Measurements from ENCODE around the gene APMAP.

APMAP gene

DNA sequence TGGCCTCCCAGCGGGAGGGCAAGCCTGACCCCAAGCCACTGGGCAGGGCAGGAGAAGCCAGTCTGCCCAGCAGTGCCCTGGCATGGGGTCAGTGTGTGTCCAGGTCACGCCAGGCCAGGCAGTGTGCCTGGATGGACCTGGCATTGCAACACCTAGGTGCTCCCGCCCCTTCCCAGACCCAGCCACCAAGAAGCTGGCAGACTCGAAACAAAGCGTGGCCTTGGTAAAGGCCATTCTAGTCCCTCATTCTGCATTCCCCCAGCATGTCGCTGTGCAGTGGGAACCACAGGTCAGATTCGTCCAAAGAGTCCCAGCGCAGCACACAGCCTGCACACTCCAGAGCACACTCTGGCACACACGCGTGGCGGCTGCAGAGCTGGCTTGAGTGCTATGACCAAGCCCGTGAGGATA lies 19.3 kb upstream of the APMAP start:
- no peak for ATAC-seq (ENCODE audit: low read depth)
- no peak overlapping the region for H3K27ac ChIP-seq (ENCODE audit: poor library complexity, severe bottlenecking)
- TF ChIP-seq, protein P1, sequence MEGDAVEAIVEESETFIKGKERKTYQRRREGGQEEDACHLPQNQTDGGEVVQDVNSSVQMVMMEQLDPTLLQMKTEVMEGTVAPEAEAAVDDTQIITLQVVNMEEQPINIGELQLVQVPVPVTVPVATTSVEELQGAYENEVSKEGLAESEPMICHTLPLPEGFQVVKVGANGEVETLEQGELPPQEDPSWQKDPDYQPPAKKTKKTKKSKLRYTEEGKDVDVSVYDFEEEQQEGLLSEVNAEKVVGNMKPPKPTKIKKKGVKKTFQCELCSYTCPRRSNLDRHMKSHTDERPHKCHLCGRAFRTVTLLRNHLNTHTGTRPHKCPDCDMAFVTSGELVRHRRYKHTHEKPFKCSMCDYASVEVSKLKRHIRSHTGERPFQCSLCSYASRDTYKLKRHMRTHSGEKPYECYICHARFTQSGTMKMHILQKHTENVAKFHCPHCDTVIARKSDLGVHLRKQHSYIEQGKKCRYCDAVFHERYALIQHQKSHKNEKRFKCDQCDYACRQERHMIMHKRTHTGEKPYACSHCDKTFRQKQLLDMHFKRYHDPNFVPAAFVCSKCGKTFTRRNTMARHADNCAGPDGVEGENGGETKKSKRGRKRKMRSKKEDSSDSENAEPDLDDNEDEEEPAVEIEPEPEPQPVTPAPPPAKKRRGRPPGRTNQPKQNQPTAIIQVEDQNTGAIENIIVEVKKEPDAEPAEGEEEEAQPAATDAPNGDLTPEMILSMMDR (IDR thresholded peaks at IDR 0.05; ENCODE audit: poor library complexity, severe bottlenecking), result no peak
- H3K27me3 ChIP-seq (ENCODE audit: insufficient read depth, poor library complexity, severe bottlenecking), result no peaks in the 10 kb centered on the region
- H3K36me3 ChIP-seq (ENCODE audit: low read depth), result no peaks in the 10 kb centered on the region
- DNase-seq (ENCODE audit: low spot score), result no peak
- no peaks in the 10 kb centered on the region for H3K9me3 ChIP-seq (ENCODE audit: severe bottlenecking)
- no peak overlapping the region for H3K4me3 ChIP-seq (ENCODE audit: severe bottlenecking)
- H3K4me1 ChIP-seq (ENCODE audit: insufficient read depth, poor library complexity, severe bottlenecking), result no peaks in the 10 kb centered on the region

DNA sequence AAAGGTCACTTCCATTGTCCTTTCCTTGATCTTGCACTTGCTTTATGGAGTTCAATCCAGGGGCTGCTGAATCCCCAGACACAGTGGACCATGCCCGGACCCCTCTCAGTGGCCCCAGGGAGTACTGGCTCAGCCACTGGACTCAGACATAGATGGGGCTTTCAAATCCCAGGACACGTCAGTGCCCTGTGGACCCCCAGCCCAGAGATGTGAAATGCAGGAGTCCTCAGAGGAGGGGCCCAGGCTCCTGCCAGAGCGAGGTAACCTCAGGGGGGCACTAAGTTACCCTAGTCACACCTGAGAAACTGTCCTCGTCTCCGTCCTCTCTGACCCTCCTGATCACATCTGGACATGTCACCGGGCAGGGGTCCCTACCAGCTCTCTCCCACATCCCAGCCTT lies 18.7 kb upstream of the APMAP start:
- TF ChIP-seq, protein P1 (IDR thresholded peaks at IDR 0.05; ENCODE audit: poor library complexity, severe bottlenecking), result no peak
- Histone ChIP-seq H3K4me1 (ENCODE audit: insufficient read depth, poor library complexity, severe bottlenecking) (no peaks in the 10 kb centered on the region), H3K27ac (ENCODE audit: poor library complexity, severe bottlenecking) (no peak overlapping the region), H3K36me3 (ENCODE audit: low read depth) (no peaks in the 10 kb centered on the region), H3K9me3 (ENCODE audit: severe bottlenecking) (no peaks in the 10 kb centered on the region), H3K4me3 (ENCODE audit: severe bottlenecking) (no peak overlapping the region), H3K27me3 (ENCODE audit: insufficient read depth, poor library complexity, severe bottlenecking) (no peaks in the 10 kb centered on the region)
- no peak for DNase-seq (ENCODE audit: low spot score)
- ATAC-seq (ENCODE audit: low read depth), result no peak

DNA sequence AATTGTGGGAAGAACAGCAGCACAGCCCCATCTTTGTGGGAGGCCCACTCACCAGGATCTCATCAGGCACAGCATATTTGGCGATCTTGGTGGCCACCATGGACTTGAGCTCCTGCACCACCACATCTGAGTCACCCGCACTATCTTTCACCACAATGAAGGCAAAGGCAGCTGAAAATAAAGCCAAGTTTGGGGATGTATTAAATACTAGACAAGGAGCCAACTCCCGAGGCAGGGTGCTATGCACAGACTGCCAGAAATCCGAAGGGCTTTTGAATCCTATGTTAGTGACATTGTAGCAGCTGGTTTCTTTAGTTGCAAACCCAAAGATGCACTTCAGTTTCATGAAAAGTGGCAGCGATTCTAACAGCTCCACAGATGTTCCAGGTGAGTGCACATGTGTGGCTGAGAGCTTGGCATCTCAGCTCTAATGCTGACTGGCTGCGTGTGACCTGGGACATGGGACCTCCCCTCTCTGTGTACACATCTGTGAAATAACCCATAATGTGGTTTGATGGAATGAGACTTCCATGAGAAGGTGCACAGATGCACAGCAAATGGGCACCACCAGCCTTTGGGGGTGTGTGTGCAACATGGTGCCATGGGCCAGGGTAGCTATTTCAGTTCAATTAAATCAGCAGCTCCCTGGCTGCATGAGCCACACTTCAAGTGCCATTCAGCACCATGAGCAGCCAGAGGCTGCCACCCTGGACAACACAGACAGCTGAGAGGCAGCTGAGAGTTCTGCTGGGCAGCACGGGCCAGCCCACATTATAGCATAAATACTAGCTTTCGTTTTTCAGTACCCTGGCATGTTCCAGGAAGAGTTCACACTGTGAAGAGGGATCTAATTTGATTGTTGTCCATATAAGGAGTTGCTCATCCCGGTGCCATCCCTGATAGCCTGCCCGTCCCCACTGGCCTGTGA lies 16.9 kb upstream of the APMAP start:
- H3K27ac ChIP-seq (ENCODE audit: poor library complexity, severe bottlenecking), result no peak overlapping the region
- DNase-seq (ENCODE audit: low spot score) (no peak), ATAC-seq (ENCODE audit: low read depth) (no peak)
- H3K36me3 ChIP-seq (ENCODE audit: low read depth), result no peaks in the 10 kb centered on the region
- H3K27me3 ChIP-seq (ENCODE audit: insufficient read depth, poor library complexity, severe bottlenecking), result no peaks in the 10 kb centered on the region
- no peaks in the 10 kb centered on the region for H3K9me3 ChIP-seq (ENCODE audit: severe bottlenecking)
- H3K4me3 ChIP-seq (ENCODE audit: severe bottlenecking), result no peak overlapping the region
- TF ChIP-seq, protein P1 (IDR thresholded peaks at IDR 0.05; ENCODE audit: poor library complexity, severe bottlenecking), result no peak
- H3K4me1 ChIP-seq (ENCODE audit: insufficient read depth, poor library complexity, severe bottlenecking), result no peaks in the 10 kb centered on the region

DNA sequence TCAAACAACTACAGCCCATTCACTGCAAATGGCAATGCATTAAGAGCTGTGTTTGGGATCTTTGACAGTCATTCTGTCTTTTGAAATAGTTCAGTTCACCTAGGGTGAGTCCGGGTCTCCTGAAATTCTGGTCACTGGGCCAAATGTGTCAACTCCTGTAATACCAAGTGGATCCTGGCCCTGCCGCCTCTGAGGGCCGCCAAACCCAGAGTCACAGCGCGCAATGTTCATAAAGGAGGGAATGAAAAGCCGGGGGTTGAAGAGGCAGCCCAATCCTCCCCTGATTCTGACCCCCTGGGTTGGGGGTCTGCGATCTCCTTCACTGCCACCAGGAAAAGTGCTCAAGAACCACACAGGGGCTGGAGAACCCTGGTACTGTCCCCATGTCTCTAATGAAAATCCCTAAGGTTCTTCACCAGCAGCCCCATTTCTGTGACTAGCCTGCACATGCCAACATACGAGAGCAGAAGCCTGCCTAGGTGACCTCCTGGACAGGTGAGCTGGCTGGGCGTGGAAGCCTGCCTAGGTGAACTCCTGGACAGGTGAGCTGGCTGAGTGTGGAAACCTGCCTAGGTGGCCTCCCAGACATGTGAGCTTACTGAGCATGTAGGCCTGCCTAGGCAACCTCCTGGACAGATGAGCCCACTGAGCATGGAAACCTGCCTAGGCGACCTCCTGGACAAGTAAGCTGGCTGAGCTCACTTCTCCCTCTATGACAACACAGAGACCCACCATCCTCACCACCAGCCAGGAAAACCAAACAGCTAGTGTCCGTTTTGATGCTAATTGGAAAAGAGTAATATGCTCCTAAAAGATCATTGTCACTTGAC lies 16.1 kb upstream of the APMAP start:
- no peaks in the 10 kb centered on the region for H3K9me3 ChIP-seq (ENCODE audit: severe bottlenecking)
- H3K27me3 ChIP-seq (ENCODE audit: insufficient read depth, poor library complexity, severe bottlenecking), result no peaks in the 10 kb centered on the region
- ATAC-seq (ENCODE audit: low read depth) (no peak), DNase-seq (ENCODE audit: low spot score) (no peak)
- H3K27ac ChIP-seq (ENCODE audit: poor library complexity, severe bottlenecking), result no peak overlapping the region
- no peak overlapping the region for H3K4me3 ChIP-seq (ENCODE audit: severe bottlenecking)
- H3K36me3 ChIP-seq (ENCODE audit: low read depth), result no peaks in the 10 kb centered on the region
- TF ChIP-seq, protein P1 (IDR thresholded peaks at IDR 0.05; ENCODE audit: poor library complexity, severe bottlenecking), result no peak
- H3K4me1 ChIP-seq (ENCODE audit: insufficient read depth, poor library complexity, severe bottlenecking), result no peaks in the 10 kb centered on the region

All from RWPE2 (cell line).